Mononuclear cell (primary cell): ENCODE results near the gene RPGRIP1. TPM values are rescaled to one million over a fixed set of nuclear protein-coding genes. Genes with fewer than 3 reads are reported as not detected.
"Not testable (repeated sequence)": the region's sequence is repeated elsewhere in the genome, so short reads cannot be mapped to it uniquely, and the experiment has no call there.

Experiments used
- H3K27me3 ChIP-seq: 2 replicates; pipeline ENCODE4 v1.6.0; 2011; ENCODE audit warnings: low read length, control low read depth; ENCODE audit not compliant: insufficient read depth
- H3K4me1 ChIP-seq: 2 replicates; pipeline ENCODE4 v1.5.1; 2011; ENCODE audit warnings: mild to moderate bottlenecking, low read length, control low read depth; ENCODE audit not compliant: insufficient read depth
- H3K4me3 ChIP-seq: 2 replicates; pipeline ENCODE4 v1.5.1; 2011; ENCODE audit warnings: mild to moderate bottlenecking, low read length, moderate library complexity
- H3K9me3 ChIP-seq: 2 replicates; pipeline ENCODE4 v1.5.1; 2011; ENCODE audit warnings: low read depth, mild to moderate bottlenecking, control low read depth, low read length
- total RNA-seq: library from RNA; depleted of rRNA; stranded (reverse); fragments of >200 nt; gene quantifications from one replicate; pipeline ENCODE4 v1.2.3, GENCODE V29; 2012

RPGRIP1 gene
- total RNA-seq, 1 donor, result 0.42 TPM

- Histone ChIP-seq H3K9me3 (no peaks in the 10 kb centered on the region), H3K4me3 (peak overlapping the region; percentile 100), H3K27me3 (no peaks in the 10 kb centered on the region), H3K4me1 (peaks cover 52% of the 10 kb centered on the region)
Observed at GRCh38 chr14:21268617-21269251, 11.1 kb upstream of the RPGRIP1 start.

GRCh38 chr14:21269252-21270046 is 10.4 kb upstream of the RPGRIP1 start, which contains the start of gene HNRNPC:
TSS of gene HNRNPC (minus strand) at chr14:21269442. CDS start at chr14:21234193, 35,249 bp downstream.
- Histone ChIP-seq H3K27me3 (no peaks in the 10 kb centered on the region), H3K4me1 (peaks cover 47% of the 10 kb centered on the region), H3K4me3 (peak within 1 kb of the TSS; percentile 100)

GRCh38 chr14:21272661-21273060 is 7.2 kb upstream of the RPGRIP1 start:
- not testable (repeated sequence) for H3K9me3 ChIP-seq, H3K27me3 ChIP-seq, H3K4me3 ChIP-seq
- peaks cover 14% of the 10 kb centered on the region for H3K4me1 ChIP-seq

More at GRCh38 chr14:21269252-21270046, 10.4 kb upstream of the RPGRIP1 start, which contains the start of gene HNRNPC:
- no peaks in the 10 kb centered on the region for H3K9me3 ChIP-seq

- Histone ChIP-seq H3K27me3 (no peaks in the 10 kb centered on the region), H3K9me3 (no peaks in the 10 kb centered on the region), H3K4me1 (peaks cover 4% of the 10 kb centered on the region), H3K4me3 (no peak overlapping the region)
Observed at GRCh38 chr14:21275261-21275858, 4.5 kb upstream of the RPGRIP1 start.

GRCh38 chr14:21278632-21279031 is 1.3 kb upstream of the RPGRIP1 start:
- H3K4me1 ChIP-seq, result no peaks in the 10 kb centered on the region
- no peaks in the 10 kb centered on the region for H3K27me3 ChIP-seq
- H3K9me3 ChIP-seq, result no peaks in the 10 kb centered on the region
- H3K4me3 ChIP-seq, result no peak overlapping the region

GRCh38 chr14:21281917-21282316 is 2.0 kb downstream of the RPGRIP1 start:
- not testable (repeated sequence) for H3K9me3 ChIP-seq, H3K27me3 ChIP-seq, H3K4me1 ChIP-seq, H3K4me3 ChIP-seq

GRCh38 chr14:21286516-21286915 is 6.6 kb downstream of the RPGRIP1 start:
- not testable (repeated sequence) for H3K27me3 ChIP-seq, H3K4me3 ChIP-seq, H3K4me1 ChIP-seq, H3K9me3 ChIP-seq

- Histone ChIP-seq H3K27me3 (no peaks in the 10 kb centered on the region), H3K9me3 (no peaks in the 10 kb centered on the region), H3K4me3 (no peak overlapping the region), H3K4me1 (no peaks in the 10 kb centered on the region)
Observed at GRCh38 chr14:21287168-21287567, 7.3 kb downstream of the RPGRIP1 start.

GRCh38 chr14:21294026-21294425 is 14.1 kb downstream of the RPGRIP1 start:
- H3K4me3 ChIP-seq, H3K9me3 ChIP-seq, H3K27me3 ChIP-seq, H3K4me1 ChIP-seq: not testable (repeated sequence)

GRCh38 chr14:21298358-21298757 is 18.5 kb downstream of the RPGRIP1 start:
- Histone ChIP-seq H3K9me3 (no peaks in the 10 kb centered on the region), H3K27me3 (peaks cover 20% of the 10 kb centered on the region), H3K4me3 (no peak overlapping the region), H3K4me1 (peaks cover 5% of the 10 kb centered on the region)

GRCh38 chr14:21299562-21300130 is 19.8 kb downstream of the RPGRIP1 start:
- Histone ChIP-seq H3K27me3 (peaks cover 20% of the 10 kb centered on the region), H3K4me1 (peaks cover 5% of the 10 kb centered on the region), H3K9me3 (no peaks in the 10 kb centered on the region), H3K4me3 (no peak overlapping the region)

- Histone ChIP-seq H3K4me1 (peaks cover 5% of the 10 kb centered on the region), H3K27me3 (peaks cover 20% of the 10 kb centered on the region), H3K4me3 (no peak overlapping the region), H3K9me3 (no peaks in the 10 kb centered on the region)
Observed at GRCh38 chr14:21300892-21301291, 21.0 kb downstream of the RPGRIP1 start.

- Histone ChIP-seq H3K9me3 (no peaks in the 10 kb centered on the region), H3K4me3 (no peak overlapping the region), H3K27me3 (peaks cover 20% of the 10 kb centered on the region), H3K4me1 (peaks cover 5% of the 10 kb centered on the region)
Observed at GRCh38 chr14:21302013-21302835, 22.3 kb downstream of the RPGRIP1 start.

GRCh38 chr14:21302836-21303140 is 22.9 kb downstream of the RPGRIP1 start:
- H3K4me1 ChIP-seq, H3K9me3 ChIP-seq, H3K4me3 ChIP-seq: not testable (repeated sequence)
- H3K27me3 ChIP-seq, result peaks cover 20% of the 10 kb centered on the region

GRCh38 chr14:21307637-21308036 is 27.8 kb downstream of the RPGRIP1 start:
- no peak overlapping the region for H3K4me3 ChIP-seq
- no peaks in the 10 kb centered on the region for H3K9me3 ChIP-seq
- peaks cover 14% of the 10 kb centered on the region for H3K4me1 ChIP-seq
- H3K27me3 ChIP-seq, result no peaks in the 10 kb centered on the region
